Stimulated activated CD4-positive, alpha-beta T cell treated with anti-CD3 and anti-CD28 coated beads, Interleukin-15, amount 100 ng/mL, for 48 hours (primary cell): ENCODE measurements around the gene PEX14.
"Not testable (repeated sequence)": the region's sequence is repeated elsewhere in the genome, so short reads cannot be mapped to it uniquely, and the experiment has no call there.

Experiments used
- DNase-seq, 2 donors: peaks; one replicate each; pipeline ENCODE4 v3.0.0-alpha.2; 2020; ENCODE audit warnings: low read depth in 2 of 2

Gene PEX14

DNA sequence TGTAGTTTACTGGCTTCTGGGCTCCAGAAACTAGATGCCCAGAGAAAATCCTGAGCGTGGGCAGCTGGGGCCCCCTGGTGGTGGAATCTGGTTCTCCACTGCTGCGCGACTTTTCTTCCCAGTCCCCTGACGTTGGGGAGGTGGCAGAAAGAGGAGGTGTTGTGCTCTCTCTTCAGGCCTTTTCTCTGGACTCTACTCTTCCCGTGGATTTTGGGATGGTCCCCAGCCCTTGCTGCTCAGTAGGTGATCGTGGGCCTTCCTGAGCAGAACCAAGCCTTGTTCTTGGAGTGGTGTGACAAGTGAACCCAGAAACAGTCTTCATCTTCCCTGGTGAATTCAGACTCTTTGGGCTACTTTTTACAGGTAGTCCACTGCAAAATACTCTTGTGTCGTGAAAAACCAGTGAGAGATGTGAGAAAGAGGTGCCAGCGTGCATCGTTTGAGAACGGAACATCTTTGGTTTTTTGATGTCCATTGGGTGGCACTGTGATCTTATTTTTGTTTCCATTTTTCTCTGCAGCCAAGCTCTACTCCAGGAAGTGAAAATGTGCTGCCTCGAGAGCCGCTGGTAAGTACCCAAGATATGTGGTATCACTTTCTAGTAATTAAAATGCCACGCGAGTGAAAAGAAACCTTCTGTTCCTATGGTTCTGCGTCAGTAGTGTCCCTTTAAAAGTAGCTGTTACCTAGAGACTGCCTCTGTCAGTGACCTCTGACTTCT, 20.2 kb downstream of the PEX14 start:
- peak; percentile 53 to 69 for DNase-seq

GRCh38 chr1:10495475-10495817, 20.7 kb downstream of the PEX14 start:
- DNase-seq: no peak

- DNase-seq: no peak
These were observed 21.2 kb downstream of the PEX14 start for GRCh38 chr1:10495952-10496351.

DNA sequence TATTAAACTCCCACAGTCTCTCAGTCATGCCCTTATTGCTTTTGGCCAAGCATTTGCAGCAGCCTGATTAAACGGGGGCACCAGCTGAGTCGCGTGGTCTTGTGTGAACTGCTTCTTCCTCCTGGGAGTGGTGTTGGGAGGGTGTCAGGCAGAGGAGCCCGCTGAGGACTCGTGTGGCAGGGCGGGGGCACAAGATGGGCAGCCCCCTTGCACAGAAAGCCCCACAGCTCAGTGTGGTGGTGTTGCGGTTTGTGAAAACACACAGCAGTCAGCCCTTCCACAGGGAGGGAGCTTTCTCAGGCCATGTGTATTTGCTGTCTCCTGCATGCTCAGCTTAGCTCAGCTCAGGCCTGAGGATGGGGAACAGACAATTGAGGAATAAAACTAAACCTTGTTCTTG, 22.4 kb downstream of the PEX14 start:
- no peak for DNase-seq

GRCh38 chr1:10498231-10498630, 23.5 kb downstream of the PEX14 start:
- no peak for DNase-seq

DNA sequence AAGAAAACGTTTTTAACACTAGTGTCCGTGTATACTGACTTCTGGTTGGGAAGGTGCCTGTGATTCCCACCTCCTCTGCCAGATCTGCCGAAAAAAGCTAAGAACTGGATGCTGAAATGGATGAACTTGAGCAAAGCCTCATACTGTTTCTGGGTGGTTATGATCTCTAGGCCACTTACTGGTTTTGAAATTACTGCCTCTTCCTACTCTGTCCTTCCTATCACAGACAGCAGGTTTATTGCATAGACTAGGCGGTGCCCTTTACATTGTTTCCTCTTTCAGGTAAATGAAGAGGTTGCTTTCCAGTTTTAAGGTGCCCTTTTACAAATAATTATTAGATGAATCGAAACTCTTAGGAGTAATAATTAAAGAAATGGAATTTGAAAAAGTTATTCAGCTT, 27.5 kb downstream of the PEX14 start:
- DNase-seq: no peak

DNA sequence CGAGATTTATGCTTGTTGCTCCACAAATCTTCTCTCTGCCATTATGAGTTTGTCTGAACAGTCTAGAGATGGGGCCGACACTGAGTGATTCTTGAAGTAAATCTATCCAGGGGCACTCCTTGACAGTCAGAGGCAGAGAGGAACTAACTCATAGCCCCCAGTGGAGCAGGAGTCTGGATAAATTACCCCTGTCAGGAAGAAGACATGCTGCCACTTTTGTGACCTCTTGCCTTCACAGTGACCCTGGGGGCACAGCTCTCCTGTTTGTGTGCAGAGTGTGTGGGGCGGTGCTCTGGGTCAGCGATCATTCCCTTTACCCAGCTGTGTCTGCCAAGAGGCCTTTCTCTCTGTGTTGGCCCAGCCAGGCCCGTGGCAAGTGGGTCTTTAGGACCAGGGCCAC, 29.5 kb downstream of the PEX14 start:
- DNase-seq: no peak

- DNase-seq: not testable (repeated sequence)
These were observed 31.4 kb downstream of the PEX14 start for GRCh38 chr1:10506046-10506676.

GRCh38 chr1:10506677-10507047, 31.9 kb downstream of the PEX14 start:
- DNase-seq: no peak

DNA sequence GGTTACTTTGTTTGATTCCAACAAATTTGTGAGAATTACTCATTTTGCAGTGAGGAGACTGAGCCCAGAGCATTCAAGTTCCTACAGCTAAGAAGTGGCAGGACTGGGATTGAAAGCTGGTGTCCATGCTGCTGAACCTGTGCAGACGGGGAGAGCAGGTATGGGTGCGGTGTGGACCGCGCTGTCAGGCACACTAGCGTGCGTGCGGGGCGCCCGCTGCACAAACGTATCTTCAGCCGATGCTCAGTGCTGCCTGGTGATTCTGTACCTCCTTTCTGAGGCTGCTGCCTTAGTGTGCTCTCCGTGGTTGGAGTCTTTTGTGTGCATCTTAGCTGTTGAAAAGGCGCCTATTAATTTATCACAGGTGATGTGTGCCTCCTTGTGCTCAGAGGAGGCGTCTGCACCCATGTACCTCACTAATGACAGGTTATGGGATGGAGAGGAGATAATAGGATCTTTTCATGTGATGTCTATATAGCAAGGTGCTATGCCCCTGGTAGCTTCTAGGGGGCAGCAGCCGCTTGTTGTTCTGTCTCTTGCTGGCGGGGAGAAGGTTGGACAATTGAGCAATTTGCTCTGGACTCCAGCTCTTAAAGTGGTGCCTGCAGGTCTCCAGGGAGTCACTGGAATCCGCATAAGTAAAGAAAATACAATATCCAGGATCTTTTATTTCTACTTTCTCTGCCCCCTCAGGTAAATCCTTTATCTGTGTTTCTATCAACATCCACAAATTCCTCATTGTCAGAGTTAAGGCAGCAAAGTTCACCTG, 32.5 kb downstream of the PEX14 start:
- DNase-seq: peak in 1 of 2 donors; percentile 30

GRCh38 chr1:10508511-10508951, 33.8 kb downstream of the PEX14 start:
- DNase-seq: no peak

DNA sequence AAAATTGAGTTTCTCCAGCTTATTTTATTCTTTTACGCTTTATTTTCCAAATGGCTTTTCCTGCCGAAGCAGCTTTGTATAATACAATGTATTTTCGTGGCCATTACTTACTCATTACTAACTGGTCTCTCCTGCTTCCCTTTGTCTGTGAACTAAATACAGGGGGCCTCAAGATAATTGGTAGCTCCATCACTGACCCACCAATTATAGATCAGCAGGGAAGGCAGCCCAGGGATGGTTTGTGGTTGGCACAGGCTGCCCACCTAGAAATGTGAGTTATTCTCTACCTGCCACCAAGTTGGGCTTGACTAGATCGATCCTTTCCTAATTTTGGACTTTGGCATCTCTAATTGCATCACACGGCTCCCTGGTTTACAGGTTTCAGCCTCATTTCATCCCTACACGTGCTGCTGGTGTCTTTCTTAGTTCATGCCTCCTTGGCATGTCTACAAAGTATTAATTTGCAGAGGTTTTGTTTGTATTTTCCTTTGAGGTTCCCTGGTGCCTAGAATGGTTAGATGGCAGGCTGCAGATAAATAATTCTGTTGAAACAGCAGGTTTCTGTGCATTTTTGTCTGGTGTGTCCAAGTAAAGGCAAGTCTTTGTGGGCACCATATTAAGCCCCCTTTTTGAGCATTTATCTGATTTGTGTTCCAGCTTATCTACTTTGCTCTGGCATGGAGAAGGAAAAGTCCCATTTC, 35.2 kb downstream of the PEX14 start:
- DNase-seq: no peak

- peak; percentile 75 to 76 for DNase-seq
These were observed 36.1 kb downstream of the PEX14 start for GRCh38 chr1:10510520-10511493.

- DNase-seq: no peak
These were observed 36.7 kb downstream of the PEX14 start for GRCh38 chr1:10511494-10511885.

DNA sequence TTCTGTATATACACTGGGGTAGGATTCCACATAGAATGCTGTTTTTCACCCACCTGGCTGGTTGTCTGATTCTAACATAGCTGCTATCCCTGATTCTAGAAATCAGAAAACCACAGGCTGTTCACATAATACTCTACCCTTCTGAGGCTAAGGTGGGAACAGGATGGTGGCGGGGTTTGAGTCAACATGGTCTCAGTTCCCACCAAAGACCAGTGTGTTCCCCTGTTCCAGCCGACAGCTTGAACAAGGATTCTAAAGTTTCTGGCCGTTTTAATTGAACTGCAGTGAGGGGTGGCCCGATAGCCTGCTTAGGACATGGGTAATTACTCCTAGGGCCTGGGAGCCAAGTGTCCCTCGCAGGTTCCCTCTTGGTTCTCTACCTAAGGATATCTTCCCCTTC, 38.4 kb downstream of the PEX14 start:
- no peak for DNase-seq

DNA sequence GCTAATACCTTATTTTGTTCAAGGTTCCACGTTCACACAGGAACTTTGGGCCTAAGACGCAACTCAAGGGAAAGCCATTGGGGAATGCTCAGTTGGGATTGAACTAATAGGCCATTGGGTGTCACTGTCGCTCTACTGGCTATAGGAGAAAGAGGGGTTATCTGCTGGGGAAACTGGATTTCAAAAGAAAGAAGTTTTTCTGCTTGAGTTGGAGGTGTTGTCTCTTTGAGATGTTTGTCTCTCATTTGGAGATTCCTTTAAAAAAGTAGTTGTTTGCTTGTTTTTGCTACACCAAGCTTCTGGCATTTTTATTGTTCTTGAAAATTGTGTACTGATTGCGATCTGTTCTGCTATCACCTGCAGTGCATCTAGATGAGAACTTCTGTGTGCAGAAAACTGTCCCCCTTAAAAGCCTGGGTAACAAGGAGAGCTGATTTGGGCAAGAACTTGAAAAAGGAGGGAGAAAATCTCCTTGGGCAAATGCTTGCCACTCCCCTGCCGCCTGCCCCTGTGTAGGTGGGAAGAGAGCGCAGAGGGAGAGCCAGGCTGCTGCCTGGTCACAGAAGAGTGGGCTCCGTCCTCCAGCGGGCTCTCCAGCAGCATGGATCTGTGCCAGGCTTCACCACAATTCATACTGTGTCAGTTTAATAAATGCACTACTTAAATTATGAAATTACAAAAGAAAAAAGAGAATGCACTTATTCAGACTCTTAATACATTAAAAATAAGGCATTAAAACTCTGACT, 39.9 kb downstream of the PEX14 start:
- no peak for DNase-seq

- no peak for DNase-seq
These were observed 40.7 kb downstream of the PEX14 start for GRCh38 chr1:10515301-10515975.

DNA sequence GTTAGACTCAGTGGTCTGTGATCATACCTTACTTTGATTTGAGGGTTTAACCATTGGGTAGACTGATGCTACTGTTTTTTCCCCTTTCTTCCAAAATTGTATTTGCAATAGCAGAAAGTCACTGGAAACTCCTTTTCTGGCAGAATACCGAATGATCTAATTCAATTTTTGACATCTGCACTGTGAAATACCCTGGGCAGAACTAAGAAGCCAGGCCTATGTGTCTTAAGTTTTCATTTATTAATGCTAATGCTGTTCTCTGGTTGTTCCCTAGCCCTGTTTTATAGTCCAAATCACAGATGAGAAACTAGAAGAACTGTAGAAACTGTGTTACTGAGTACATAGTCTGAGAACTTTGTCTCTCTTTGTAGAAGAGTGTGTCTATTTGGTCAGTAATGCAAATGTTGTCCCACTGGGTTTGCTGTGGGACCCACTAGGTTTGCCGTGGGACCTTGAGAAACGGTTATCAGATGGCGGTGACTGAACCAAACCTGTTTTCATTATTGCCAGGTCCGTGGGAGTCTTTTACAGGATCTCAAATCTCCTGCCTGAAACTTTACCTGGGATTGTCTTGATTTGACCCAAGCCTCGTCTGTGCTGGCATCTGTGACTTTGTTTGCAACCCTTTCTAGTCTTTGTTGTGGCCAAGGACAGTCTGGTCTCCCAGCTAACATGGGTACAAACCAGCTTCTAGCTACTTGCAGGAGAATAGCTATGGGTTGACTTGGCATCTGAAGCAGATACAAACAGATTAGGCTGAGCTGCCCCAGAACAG, 41.4 kb downstream of the PEX14 start:
- no peak for DNase-seq
